HG02870 (cell line): ENCODE data around the gene FBXO44.
A peak's percentile ranks its signal among the peaks of the same experiment; 100 is the strongest.

Experiments
- ATAC-seq: cut with Tn5 transposase; IDR thresholded peaks from one replicate; pipeline ENCODE4 v1.9.1; 2021; ENCODE audit warnings: mild to moderate bottlenecking, moderate library complexity; ENCODE audit not compliant: unreplicated experiment

Gene FBXO44

GRCh38 chr1:11654939-11655808, 497 bp downstream of the FBXO44 start:
- ATAC-seq = peak; percentile 14

DNA sequence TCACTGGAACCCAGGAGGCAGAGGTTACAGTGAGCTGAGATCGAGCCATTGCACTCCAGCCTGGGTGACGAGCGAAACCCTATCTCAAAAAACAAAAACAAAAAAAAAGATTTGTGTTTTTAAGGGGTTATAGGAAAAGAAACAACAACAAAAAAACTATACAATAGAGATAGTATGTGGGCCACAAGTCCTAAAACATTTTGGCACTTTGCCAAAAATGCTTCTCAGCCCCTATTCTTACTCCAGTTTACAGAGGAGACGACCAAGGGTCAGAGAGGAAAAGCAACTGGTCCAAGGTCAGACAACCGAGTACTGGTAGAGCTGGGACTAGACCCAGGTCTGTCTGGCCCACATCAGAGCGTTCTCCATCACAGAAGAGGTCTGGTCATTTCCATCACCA, 3.0 kb downstream of the FBXO44 start:
- no peak for ATAC-seq

- ATAC-seq = no peak
These were observed 3.9 kb downstream of the FBXO44 start for GRCh38 chr1:11658542-11658941.

DNA sequence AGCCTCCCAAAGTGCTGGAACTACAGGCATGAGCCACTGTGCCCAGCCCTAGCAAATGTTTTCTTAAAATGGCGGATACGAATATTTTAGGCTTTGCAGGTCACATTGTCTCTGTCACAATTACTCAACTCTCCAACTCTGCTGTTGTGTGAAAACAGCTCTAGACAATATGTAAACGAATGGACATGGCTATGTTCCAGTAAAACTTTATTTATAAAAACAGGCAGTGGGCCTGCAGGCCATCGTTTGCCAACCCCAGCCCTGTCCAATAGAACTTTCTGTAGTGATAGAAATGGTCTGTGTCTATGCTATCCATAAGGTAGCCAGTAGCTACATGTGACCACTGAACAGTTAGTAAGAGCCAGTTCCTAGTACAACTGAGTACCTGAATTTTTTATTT, 5.1 kb downstream of the FBXO44 start:
- no peak for ATAC-seq

DNA sequence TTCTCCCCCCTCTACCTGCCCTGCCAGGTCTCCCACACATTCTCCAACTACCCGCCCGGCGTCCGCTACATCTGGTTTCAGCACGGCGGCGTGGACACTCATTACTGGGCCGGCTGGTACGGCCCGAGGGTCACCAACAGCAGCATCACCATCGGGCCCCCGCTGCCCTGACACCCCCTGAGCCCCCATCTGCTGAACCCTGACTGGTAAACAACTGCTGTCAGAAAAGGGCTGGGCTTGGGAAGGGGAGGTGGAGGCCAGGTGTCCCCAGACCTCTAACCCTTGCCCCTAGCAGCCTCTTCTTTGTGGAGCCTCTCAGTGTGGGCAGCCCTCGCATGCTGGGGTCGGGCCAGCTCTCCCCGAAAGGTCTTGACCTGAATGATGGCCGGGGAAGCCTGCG, 6.4 kb downstream of the FBXO44 start:
- no peak for ATAC-seq

- peak; percentile 40 for ATAC-seq
These were observed 9.8 kb downstream of the FBXO44 start for GRCh38 chr1:11664336-11665065.

DNA sequence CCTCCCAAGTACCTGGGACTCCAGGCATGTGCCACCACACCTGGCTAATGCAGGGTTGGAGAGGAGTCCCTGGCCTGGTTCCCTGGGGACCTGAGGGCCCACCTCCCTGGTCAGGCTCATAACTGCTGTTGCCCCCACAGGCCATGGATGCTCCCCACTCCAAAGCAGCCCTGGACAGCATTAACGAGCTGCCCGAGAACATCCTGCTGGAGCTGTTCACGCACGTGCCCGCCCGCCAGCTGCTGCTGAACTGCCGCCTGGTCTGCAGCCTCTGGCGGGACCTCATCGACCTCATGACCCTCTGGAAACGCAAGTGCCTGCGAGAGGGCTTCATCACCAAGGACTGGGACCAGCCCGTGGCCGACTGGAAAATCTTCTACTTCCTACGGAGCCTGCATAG, 13.8 kb downstream of the FBXO44 start:
- no peak for ATAC-seq

DNA sequence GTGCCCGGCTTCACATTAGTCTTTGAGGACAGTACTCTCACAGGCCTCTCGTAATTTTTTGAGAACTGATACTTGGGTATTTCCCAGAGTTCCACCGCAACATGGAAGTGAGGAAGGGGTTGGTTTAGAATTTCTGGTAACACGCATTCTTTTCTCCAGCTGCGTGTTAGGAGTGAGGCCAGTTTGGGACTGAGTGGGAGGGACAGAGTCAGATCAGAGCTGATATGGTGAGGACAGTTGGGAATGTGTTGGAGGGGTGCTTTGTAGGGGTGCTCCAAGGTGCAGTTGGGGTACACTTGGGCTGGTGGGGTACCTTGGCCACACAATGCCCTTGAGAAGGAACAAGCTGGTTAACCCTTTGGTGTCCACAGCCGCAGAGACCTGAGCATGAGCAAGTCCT, 16.1 kb downstream of the FBXO44 start:
- no peak for ATAC-seq

GRCh38 chr1:11671205-11671543, 16.5 kb downstream of the FBXO44 start:
- ATAC-seq = no peak

GRCh38 chr1:11671544-11672286, 17.0 kb downstream of the FBXO44 start:
- no peak for ATAC-seq

DNA sequence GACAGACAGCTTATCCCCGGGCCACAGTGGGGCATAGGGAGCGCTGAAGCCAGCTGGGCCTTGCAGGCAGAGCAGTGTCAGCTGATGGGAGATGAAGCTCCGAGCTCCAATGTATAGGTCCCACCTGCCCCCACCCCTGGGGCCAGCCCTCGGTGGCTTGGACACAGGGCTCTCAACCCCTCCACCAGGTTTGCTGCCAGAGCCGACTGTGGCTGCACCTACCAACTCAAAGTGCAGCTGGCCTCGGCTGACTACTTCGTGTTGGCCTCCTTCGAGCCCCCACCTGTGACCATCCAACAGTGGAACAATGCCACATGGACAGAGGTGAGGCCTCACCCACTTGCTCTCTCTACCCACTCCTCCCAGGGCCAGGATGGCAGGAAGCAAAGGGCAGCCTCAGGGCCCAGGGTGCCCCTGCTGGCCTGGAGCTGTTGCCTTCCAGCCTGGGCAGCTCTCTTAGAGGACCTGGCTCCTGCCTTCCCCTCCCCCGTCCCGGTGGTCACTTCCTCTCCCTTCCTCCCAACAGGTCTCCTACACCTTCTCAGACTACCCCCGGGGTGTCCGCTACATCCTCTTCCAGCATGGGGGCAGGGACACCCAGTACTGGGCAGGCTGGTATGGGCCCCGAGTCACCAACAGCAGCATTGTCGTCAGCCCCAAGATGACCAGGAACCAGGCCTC, 18.6 kb downstream of the FBXO44 start:
- no peak for ATAC-seq

- ATAC-seq = no peak
These were observed 19.8 kb downstream of the FBXO44 start for GRCh38 chr1:11674488-11674887.

DNA sequence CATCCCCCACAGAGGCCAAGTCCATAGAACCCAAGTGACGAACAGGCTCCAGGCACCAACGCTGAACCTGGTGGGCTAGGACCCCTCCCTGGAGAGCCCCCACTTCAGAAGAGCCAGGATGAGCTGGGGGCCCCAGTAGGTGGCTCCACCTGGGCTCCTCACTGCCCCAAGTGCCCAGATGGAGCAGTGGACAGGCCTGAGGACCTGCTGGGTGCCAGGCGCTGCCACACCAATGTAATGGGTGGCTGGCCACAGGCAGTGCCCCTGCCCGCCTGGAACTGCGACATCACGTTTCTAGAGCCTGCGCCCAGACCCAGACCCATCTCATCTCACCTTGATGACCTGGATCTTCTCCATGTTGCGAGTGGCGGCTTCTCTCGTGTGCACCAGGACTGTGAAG, 20.6 kb downstream of the FBXO44 start:
- no peak for ATAC-seq

GRCh38 chr1:11676386-11677103, 21.9 kb downstream of the FBXO44 start:
- no peak for ATAC-seq

DNA sequence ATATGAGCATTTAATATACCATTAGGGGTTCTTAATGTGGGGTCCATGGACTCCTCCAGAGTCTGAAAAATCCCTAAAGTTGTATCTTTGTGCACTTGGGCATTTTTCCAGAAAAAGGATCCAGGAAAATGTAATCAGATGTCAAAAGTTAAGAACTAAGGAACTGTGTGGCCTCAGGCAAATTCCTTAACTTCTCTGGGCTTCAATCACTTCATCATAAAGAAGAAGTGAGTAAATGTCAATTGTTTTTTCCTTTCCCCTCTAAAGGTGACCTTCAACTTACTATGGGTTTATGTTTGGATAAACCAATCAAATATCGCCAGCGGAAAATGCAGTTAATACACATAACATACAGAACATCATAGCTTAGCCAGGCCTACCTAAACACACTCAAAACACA, 23.8 kb downstream of the FBXO44 start:
- no peak for ATAC-seq

GRCh38 chr1:11680270-11681070, 25.8 kb downstream of the FBXO44 start:
- ATAC-seq = peak; percentile 12

GRCh38 chr1:11681071-11681771, 26.5 kb downstream of the FBXO44 start, which contains the start of gene MAD2L2:
Gene MAD2L2, minus strand, starts transcription at chr1:11681148. Its CDS starts 547 bp downstream, at chr1:11680601.
- peak; percentile 79 for ATAC-seq

GRCh38 chr1:11682287-11682771, 27.7 kb downstream of the FBXO44 start:
- ATAC-seq = no peak

- ATAC-seq = no peak
These were observed 28.1 kb downstream of the FBXO44 start for GRCh38 chr1:11682799-11683198.
